Dendritic cell treated with granulocyte-macrophage colony-stimulating factor and Interleukin-4, amounts not matched to agents 40 ng/mL and 50 ng/mL, for 4 days (primary cell): ENCODE measurements around the gene FTSJ1.

ENCODE experiments used
- H3K27ac Mint-ChIP-seq: one replicate; pipeline ENCODE4 v1.8.0; 2022; ENCODE audit warnings: mild to moderate bottlenecking, mixed read lengths
- H3K27me3 Mint-ChIP-seq: one replicate; pipeline ENCODE4 v1.8.0; 2022; ENCODE audit warnings: mild to moderate bottlenecking, mixed read lengths
- H3K36me3 Mint-ChIP-seq: one replicate; pipeline ENCODE4 v1.8.0; 2022; ENCODE audit warnings: low read depth, mixed read lengths
- H3K4me1 Mint-ChIP-seq: one replicate; pipeline ENCODE4 v1.8.0; 2022; ENCODE audit warnings: low read depth, mixed read lengths
- H3K4me3 Mint-ChIP-seq: one replicate; pipeline ENCODE4 v1.8.0; 2022; ENCODE audit warnings: mild to moderate bottlenecking, moderate library complexity, mixed read lengths
- H3K9me3 Mint-ChIP-seq: one replicate; pipeline ENCODE4 v1.8.0; 2022; ENCODE audit warnings: mixed read lengths
- intact Hi-C: fragments of 100-400 bp; cut with micrococcal nuclease; formaldehyde crosslinking; loops from one replicate; pipeline ENCODE4 v1.15.0; 2022

The FTSJ1 gene

DNA sequence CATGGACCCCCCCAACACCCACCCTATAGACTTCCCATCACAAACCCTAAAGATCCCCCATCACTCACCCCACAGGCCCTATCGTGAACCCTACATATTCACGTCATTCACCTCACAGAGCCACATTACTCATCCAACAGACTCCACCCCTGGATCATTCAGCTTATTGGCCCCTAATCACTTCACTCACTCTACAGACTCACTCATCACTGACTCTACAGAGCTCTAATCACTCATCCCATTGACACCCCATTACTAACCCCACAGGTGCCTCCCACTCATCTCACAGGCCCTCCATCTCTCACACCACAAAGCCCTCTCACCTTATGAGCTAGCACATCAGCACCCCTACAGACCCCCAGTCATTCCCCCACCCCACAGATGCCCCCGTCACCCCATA is 57.2 kb downstream of the FTSJ1 start:
- Mint-ChIP-seq H3K27me3 (no peaks in the 10 kb centered on the region), H3K36me3 (peaks cover 10% of the 10 kb centered on the region), H3K4me3 (no peak overlapping the region), H3K9me3 (no peaks in the 10 kb centered on the region), H3K27ac (no peak overlapping the region), H3K4me1 (peaks cover 24% of the 10 kb centered on the region)
- intact Hi-C loops = no loop called here
